ENCODE results near the gene MTHFR. TPM values are rescaled to one million over a fixed set of nuclear protein-coding genes. Genes with fewer than 3 reads are reported as not detected.

MTHFR gene
- total and polyA plus RNA-seq, 2 donors from 2014 or later: 10.6 to 65.5 TPM

DNA sequence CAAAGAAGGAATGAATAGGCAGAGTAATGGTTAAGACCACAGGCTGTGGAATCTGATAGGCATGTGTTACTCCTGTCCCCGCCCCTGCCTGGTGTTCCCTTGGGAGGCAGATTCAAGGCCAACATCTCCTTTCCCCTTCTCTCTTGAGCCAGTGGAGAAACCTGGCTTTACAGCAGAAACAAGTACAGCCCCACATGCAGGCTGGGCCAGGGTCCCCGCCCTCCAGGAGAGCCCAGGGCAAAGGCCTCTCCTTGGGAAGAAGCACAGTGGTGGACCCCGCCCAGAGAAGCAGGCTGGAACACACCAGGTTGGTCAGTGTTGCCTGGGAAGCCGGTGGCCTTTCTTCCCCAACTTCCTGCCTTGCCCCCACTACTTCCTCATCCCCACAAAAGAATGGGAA, 36.9 kb downstream of the MTHFR start:
- H3K27me3 ChIP-seq (ENCODE audit: control insufficient read depth, insufficient read depth, low read length): no peaks in the 10 kb centered on the region
- no peaks in the 10 kb centered on the region for H3K36me3 ChIP-seq (ENCODE audit: control insufficient read depth in 2 of 3, insufficient read depth in 3 of 3, low read length in 3 of 3)
- intact Hi-C loops (cut with DNase I): no loop called here
- H3K4me3 ChIP-seq (ENCODE audit: low read length in 3 of 3): no peak overlapping the region
- H3K27ac ChIP-seq (ENCODE audit: low read depth in 2 of 2, low read length in 2 of 2): no peak overlapping the region
- FAIRE-seq: no peak
- H3K9me3 ChIP-seq (ENCODE audit: control insufficient read depth in 2 of 3, insufficient read depth in 1 of 3, low read length in 3 of 3): no peaks in the 10 kb centered on the region
- no peak for DNase-seq
- no peaks in the 10 kb centered on the region for H3K4me1 ChIP-seq (ENCODE audit: control insufficient read depth in 2 of 3, insufficient read depth in 2 of 3, low read depth in 1 of 3, low read length in 3 of 3)
- no peak overlapping the region for H3K9ac ChIP-seq (ENCODE audit: low read length in 3 of 3)
- TF ChIP-seq, protein P1, sequence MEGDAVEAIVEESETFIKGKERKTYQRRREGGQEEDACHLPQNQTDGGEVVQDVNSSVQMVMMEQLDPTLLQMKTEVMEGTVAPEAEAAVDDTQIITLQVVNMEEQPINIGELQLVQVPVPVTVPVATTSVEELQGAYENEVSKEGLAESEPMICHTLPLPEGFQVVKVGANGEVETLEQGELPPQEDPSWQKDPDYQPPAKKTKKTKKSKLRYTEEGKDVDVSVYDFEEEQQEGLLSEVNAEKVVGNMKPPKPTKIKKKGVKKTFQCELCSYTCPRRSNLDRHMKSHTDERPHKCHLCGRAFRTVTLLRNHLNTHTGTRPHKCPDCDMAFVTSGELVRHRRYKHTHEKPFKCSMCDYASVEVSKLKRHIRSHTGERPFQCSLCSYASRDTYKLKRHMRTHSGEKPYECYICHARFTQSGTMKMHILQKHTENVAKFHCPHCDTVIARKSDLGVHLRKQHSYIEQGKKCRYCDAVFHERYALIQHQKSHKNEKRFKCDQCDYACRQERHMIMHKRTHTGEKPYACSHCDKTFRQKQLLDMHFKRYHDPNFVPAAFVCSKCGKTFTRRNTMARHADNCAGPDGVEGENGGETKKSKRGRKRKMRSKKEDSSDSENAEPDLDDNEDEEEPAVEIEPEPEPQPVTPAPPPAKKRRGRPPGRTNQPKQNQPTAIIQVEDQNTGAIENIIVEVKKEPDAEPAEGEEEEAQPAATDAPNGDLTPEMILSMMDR (IDR thresholded peaks at IDR 0.05; ENCODE audit: borderline replicate concordance, extremely low read depth, insufficient read depth): no peak

DNA sequence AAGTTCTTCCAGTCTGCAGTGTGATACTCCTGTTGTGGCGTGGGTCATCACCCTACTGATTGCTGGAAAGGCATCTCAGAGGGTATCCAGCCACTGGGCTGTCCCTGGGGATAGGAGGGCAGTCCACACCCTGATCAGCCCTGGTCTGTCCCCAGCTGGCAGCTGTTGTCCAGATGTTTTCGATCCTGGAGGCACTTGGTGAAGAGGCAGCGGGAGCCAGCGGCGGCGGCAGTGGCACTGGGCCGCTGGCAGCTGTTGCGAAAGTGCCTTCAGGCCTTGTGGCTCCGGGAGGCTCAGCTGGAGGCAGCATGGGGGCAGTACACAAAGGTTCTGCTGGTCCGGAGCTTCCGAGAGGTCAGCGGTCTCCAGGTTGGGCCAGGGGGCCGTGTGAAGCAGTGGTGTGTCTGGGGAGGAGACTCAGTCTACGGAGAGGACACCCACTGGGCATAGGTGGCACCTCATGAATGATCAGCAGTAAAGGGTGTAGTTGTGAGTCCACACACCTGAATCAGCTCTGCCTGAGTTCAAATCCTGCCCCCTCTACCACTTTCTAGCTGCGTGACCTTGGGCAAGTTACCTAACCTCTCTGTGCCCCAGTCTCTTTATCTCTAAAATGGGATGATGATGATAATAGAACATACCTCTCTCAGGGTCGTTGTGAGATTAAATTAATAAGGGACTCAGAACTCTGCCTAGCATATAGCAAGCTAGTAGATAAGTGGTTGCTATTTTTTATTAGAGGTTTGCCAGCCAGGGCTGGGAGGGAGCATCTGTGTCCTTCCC, 37.7 kb downstream of the MTHFR start:
- DNase-seq: no peak
- no peak for FAIRE-seq
- Histone ChIP-seq H3K9ac (ENCODE audit: low read length in 3 of 3) (no peak overlapping the region), H3K4me1 (ENCODE audit: control insufficient read depth in 2 of 3, insufficient read depth in 2 of 3, low read depth in 1 of 3, low read length in 3 of 3) (no peaks in the 10 kb centered on the region), H3K36me3 (ENCODE audit: control insufficient read depth in 2 of 3, insufficient read depth in 3 of 3, low read length in 3 of 3) (no peaks in the 10 kb centered on the region), H3K4me3 (ENCODE audit: low read length in 3 of 3) (no peak overlapping the region), H3K27ac (ENCODE audit: low read depth in 2 of 2, low read length in 2 of 2) (no peak overlapping the region), H3K9me3 (ENCODE audit: control insufficient read depth in 2 of 3, insufficient read depth in 1 of 3, low read length in 3 of 3) (no peaks in the 10 kb centered on the region), H3K27me3 (ENCODE audit: control insufficient read depth, insufficient read depth, low read length) (no peaks in the 10 kb centered on the region)
- TF ChIP-seq, protein P1 (IDR thresholded peaks at IDR 0.05; ENCODE audit: borderline replicate concordance, extremely low read depth, insufficient read depth): no peak
- intact Hi-C loops (cut with DNase I): no loop called here

DNA sequence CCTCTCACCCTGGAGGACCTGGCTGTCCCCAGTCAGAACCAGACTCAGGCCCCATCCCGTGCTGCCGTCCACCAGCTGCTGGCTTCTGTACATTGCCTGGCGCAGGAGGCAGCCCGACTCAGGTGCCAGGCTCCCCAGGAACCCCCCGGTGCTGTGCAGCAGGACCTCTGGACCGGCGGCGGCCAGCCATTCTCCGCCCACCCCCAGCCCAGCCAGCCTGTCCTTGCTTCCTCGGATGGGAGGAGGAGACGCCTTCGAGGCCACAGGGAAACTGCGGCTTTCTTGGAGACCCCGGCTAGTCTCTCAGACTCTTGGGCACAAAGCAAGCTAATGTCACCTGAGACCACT, 39.4 kb downstream of the MTHFR start:
- Histone ChIP-seq H3K9me3 (ENCODE audit: control insufficient read depth in 2 of 3, insufficient read depth in 1 of 3, low read length in 3 of 3) (no peaks in the 10 kb centered on the region), H3K27me3 (ENCODE audit: control insufficient read depth, insufficient read depth, low read length) (no peaks in the 10 kb centered on the region), H3K4me3 (ENCODE audit: low read length in 3 of 3) (no peak overlapping the region), H3K4me1 (ENCODE audit: control insufficient read depth in 2 of 3, insufficient read depth in 2 of 3, low read depth in 1 of 3, low read length in 3 of 3) (peaks cover 0 to 3% (median 0%) of the 10 kb centered on the region in 3 donors), H3K36me3 (ENCODE audit: control insufficient read depth in 2 of 3, insufficient read depth in 3 of 3, low read length in 3 of 3) (no peaks in the 10 kb centered on the region), H3K27ac (ENCODE audit: low read depth in 2 of 2, low read length in 2 of 2) (no peak overlapping the region), H3K9ac (ENCODE audit: low read length in 3 of 3) (no peak overlapping the region)
- TF ChIP-seq, protein P1 (IDR thresholded peaks at IDR 0.05; ENCODE audit: borderline replicate concordance, extremely low read depth, insufficient read depth): no peak
- FAIRE-seq (no peak), DNase-seq (no peak)
- intact Hi-C loops (cut with DNase I): no loop called here

Measured in kidney (tissue), 14 donors.